Ovary (tissue), 9 donors: ENCODE data around the gene RAX. TPM values are rescaled to one million over a fixed set of nuclear protein-coding genes. Genes with fewer than 3 reads are reported as not detected.

ENCODE experiments used
- DNase-seq, 5 donors: peaks; one replicate each; pipeline ENCODE4 v3.0.0-alpha.2; 2019 to 2020
- H3K27ac ChIP-seq, 2 donors: fragments of 200-600 bp; one replicate each; pipeline versions ENCODE4 v1.5.1 to v1.8.0; 2019 to 2022
- H3K27me3 ChIP-seq: fragments of 200-600 bp; one replicate; pipeline ENCODE4 v1.8.0; 2022
- H3K36me3 ChIP-seq: fragments of 200-600 bp; sonication (generic); one replicate; pipeline ENCODE4 v1.5.1; 2019
- H3K4me1 ChIP-seq: one replicate; pipeline ENCODE4 v1.8.1; 2013; ENCODE audit warnings: mild to moderate bottlenecking, moderate library complexity; ENCODE audit not compliant: insufficient read depth
- H3K4me3 ChIP-seq: fragments of 200-600 bp; sonication (generic); one replicate; pipeline ENCODE4 v1.5.1; 2017
- H3K9me3 ChIP-seq, 2 donors: fragments of 200-600 bp in 1 of 2; sonication (generic) in 1 of 2; one replicate each; pipeline versions ENCODE4 v1.5.1 to v1.8.1; 2013 to 2019; ENCODE audit warnings: mild to moderate bottlenecking in 1 of 2, moderate library complexity in 1 of 2
- EP300 ChIP-seq: sonication (generic); formaldehyde crosslinking; IDR thresholded peaks from one replicate; pipeline ENCODE4 v1.6.1; 2017; ENCODE audit warnings: antibody characterized with exemption
- POLR2A ChIP-seq: fragments of 450-650 bp; IDR thresholded peaks from one replicate; pipeline ENCODE4 v1.6.1; 2017; ENCODE audit warnings: antibody characterized with exemption, mild to moderate bottlenecking, moderate library complexity
- WGBS, 3 donors: extraction: QIAGEN DNeasy Blood & Tissue Kit in 1 of 3; methylation state at CpG; one replicate each; pipeline versions ENCODE4 v1.1.5 to v1.1.7; 2013 to 2017; 5-methylcytosine and 5-hydroxymethylcytosine counted together
- intact Hi-C, 4 donors: fragments of 100-400 bp; cut with DNase I; formaldehyde crosslinking; loops; one replicate each; pipeline versions ENCODE4 v1.11.0 to v1.15.1; 2022 to 2023
- polyA plus RNA-seq, 2 donors: library from polyadenylated mRNA; stranded (reverse); fragments of 200-250 nt in 1 of 2; fragments of 350-450 nt in 1 of 2; fragmentation: Illumina TruSeq in 1 of 2; extraction: RNeasy Lipid Tissue Mini Kit (QIAGEN cat#74804) in 1 of 2; gene quantifications; one replicate each; pipeline ENCODE4 v1.2.3, GENCODE V29; 2013 to 2014
- total RNA-seq, 7 donors: library from RNA; depleted of rRNA in 2 of 7; stranded (reverse); fragments of >200 nt in 2 of 7; fragmentation: NEBNext Ultra II Directional in 3 of 7; extraction: Animal tissue kit (Norgen Biotek cat#: 25700) in 3 of 7; gene quantifications; one replicate each; pipeline versions ENCODE4 v1.1.0 to v1.2.4, GENCODE V29; 2016 to 2023
- TF ChIP-seq, protein P1 (sequence below), 3 donors: fragments of 450-650 bp in 2 of 3; fragments of 200-600 bp in 1 of 3; IDR thresholded peaks; one replicate each; pipeline versions ENCODE4 v1.5.1 to v1.8.0; 2016 to 2022; ENCODE audit warnings: antibody characterized with exemption in 3 of 3, mild to moderate bottlenecking in 1 of 3
- donor health status: DM: no; HTN: no; CAD: no; lungs with moderate emphysema.
- donor health status: DM: no; HTN: no; CAD: no.
- donor health status: Bipolar disorder and iron deficiency.
- donor health status: DM: yes; HTN: yes; CAD: no.
- donor health status: DM: no; HTN: no; CAD: no.
- donor health status: DM: yes; HTN: yes; CAD: no.

Gene RAX
- total and polyA plus RNA-seq, 9 donors: not detected

DNA sequence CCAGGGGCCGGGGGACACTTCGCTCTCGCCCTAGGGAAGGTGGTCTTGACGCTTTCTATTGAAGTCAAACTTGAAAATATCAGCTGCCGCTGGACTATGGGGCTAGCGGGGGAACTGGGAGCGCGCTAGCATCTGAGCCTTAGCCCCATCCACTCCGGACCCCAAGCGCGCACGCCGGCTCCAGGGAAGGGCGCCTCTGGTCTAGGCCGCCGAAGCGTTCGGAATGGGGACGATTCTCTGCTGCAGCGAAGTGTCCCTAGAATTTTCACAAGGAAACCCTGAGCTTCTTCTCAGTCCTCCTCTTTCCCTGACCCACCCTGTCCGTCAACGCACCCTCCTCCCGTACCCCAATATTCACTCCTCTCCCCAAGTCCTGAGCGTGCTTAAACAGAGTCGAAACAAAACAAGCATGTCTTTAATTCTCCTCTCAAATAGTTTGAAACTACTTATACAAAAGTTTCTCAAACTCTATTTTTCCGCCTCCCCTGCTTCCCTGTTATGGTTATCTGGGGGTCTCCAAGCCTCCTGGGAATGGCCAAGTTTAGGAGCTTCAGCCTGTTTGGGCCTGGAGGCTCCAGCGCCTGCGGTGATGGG is 5.0 kb downstream of the RAX start:
- DNase-seq: no peak
- H3K9me3 ChIP-seq: no peaks in the 10 kb centered on the region
- intact Hi-C loops: no loop called here
- 6 to 8% (median 7%) methylated on average over 28 of the region's 28 CpGs for WGBS, 3 donors
- H3K36me3 ChIP-seq: no peaks in the 10 kb centered on the region
- TF ChIP-seq EP300 (no peak), POLR2A (no peak)
- TF ChIP-seq, protein P1, sequence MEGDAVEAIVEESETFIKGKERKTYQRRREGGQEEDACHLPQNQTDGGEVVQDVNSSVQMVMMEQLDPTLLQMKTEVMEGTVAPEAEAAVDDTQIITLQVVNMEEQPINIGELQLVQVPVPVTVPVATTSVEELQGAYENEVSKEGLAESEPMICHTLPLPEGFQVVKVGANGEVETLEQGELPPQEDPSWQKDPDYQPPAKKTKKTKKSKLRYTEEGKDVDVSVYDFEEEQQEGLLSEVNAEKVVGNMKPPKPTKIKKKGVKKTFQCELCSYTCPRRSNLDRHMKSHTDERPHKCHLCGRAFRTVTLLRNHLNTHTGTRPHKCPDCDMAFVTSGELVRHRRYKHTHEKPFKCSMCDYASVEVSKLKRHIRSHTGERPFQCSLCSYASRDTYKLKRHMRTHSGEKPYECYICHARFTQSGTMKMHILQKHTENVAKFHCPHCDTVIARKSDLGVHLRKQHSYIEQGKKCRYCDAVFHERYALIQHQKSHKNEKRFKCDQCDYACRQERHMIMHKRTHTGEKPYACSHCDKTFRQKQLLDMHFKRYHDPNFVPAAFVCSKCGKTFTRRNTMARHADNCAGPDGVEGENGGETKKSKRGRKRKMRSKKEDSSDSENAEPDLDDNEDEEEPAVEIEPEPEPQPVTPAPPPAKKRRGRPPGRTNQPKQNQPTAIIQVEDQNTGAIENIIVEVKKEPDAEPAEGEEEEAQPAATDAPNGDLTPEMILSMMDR (IDR thresholded peaks at IDR 0.05): no peak
- H3K27ac ChIP-seq: no peak overlapping the region
- no peaks in the 10 kb centered on the region for H3K27me3 ChIP-seq
- no peak overlapping the region for H3K4me3 ChIP-seq
- no peaks in the 10 kb centered on the region for H3K4me1 ChIP-seq

DNA sequence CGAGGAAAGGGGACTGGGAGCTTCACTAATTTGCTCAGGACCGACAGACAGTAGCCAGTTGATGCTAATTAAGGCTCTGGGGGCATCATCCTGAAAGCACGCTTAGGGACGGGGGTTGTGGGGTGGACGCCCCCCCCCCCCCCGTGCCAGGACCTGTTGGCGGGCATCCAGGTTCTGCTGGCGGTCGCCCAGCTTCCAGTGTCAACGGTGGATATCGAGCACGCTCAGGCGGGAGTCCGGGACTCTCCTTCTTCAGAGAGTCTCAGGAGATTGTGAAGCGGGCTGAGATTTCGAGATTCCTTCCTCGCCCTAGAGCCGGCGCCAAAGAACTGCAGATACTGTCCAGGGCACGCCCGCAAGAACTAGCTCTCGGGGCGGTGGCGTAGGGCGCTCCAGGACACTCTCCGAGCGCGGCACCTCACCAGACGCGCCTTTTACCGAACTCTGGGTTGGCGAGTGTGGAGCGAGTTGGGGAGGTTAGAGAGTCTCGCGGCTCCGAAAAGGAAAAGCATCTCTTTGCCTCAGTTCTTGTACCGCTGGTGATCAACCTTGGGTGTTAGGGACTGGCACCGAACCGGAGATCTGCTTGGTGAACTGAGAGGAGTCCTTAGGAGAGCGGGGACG is 5.6 kb downstream of the RAX start:
- H3K4me3 ChIP-seq: no peak overlapping the region
- TF ChIP-seq EP300 (no peak), POLR2A (no peak)
- TF ChIP-seq, protein P1 (IDR thresholded peaks at IDR 0.05): no peak
- H3K4me1 ChIP-seq: no peaks in the 10 kb centered on the region

DNA sequence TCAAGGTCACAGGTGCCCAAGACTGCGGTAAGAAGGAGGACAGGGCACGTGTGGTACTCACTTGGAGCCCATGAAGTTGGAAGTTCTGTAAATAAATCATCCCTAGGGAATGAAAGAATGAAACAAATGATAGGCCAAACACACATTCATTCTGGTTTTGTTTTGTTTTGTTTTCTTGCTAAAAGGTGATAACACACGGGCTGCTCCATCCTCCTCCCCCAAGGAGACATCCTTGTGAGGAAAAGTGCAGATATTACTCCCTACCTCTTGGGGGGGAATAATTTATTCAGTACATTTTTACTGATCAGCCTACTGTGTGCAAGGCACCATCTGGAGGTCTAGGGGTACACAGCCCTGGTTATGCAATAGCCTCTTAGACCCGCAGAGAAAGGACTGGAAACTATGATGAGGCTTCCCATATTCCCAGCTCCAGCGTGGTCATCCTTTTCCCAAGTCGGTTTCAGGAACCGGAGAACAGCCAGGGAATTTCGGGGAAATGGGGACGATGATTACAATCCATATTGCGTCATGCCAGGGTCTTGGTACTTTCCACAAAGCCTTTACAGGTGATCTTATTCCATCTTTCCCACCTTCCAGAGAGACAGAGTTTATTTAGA is 6.3 kb downstream of the RAX start:
- Histone ChIP-seq H3K4me3 (no peak overlapping the region), H3K27me3 (no peaks in the 10 kb centered on the region), H3K27ac (no peak overlapping the region), H3K9me3 (no peaks in the 10 kb centered on the region), H3K4me1 (no peaks in the 10 kb centered on the region), H3K36me3 (no peaks in the 10 kb centered on the region)
- 6 to 8% (median 8%) methylated on average over 10 of the region's 10 CpGs for WGBS, 3 donors
- TF ChIP-seq POLR2A: no peak
- intact Hi-C loops: no loop called here
- DNase-seq: no peak

More for the DNA sequence above, 5.6 kb downstream of the RAX start:
- H3K9me3 ChIP-seq: no peaks in the 10 kb centered on the region
- 1 to 3% (median 2%) methylated on average over 39 to 41 of the region's 41 CpGs for WGBS, 3 donors
- intact Hi-C loops: no loop called here
- no peaks in the 10 kb centered on the region for H3K36me3 ChIP-seq
- no peak overlapping the region for H3K27ac ChIP-seq
- H3K27me3 ChIP-seq: no peaks in the 10 kb centered on the region
- DNase-seq: no peak

DNA sequence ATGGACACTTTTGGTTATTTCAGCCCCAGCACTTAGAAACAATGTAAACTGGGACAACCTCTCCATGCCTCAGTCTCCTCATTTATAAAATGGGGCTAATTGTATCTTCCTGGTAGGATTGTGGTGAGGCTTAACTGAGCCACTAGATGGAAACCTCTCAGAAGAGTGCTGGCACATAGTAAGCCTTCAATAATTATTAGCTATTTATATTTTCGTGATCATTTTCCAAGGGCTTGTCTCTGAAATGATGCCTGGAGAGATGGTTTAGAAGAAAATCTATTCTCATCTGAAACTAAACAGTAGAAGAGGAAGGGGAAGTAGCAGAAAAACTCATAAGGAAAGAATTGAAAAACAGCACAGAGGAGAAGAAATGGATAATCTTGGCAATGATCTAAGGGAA is 6.8 kb downstream of the RAX start:
- no peaks in the 10 kb centered on the region for H3K36me3 ChIP-seq
- no peak overlapping the region for H3K27ac ChIP-seq
- no peak overlapping the region for H3K4me3 ChIP-seq
- intact Hi-C loops: no loop called here
- WGBS, 3 donors: 17 to 26% (median 18%) methylated on average over 1 of the region's 1 CpG
- no peak for DNase-seq
- no peaks in the 10 kb centered on the region for H3K4me1 ChIP-seq
- TF ChIP-seq, protein P1 (IDR thresholded peaks at IDR 0.05): no peak
- TF ChIP-seq EP300 (no peak), POLR2A (no peak)
- H3K27me3 ChIP-seq: no peaks in the 10 kb centered on the region
- H3K9me3 ChIP-seq: no peaks in the 10 kb centered on the region

DNA sequence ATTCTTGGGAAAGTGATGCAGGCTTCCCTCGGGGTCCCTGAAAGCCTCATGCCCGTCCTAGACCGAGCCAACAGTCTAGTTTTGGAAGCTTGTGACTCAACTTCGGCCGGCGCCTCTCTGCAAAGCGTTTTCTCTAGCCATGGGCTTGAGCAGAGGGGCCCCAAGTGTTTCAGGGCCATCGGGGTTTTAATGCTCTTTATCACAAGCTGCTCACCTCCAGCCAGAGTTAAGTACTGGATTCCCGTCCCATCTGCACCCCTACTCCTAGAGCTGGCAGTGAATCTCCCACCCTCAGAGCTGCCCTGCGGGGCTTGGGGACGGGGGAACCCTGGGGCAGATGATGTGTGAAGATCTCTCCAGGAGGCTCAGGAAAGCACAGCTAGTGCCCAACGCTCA is 7.3 kb downstream of the RAX start:
- intact Hi-C loops: no loop called here
- Histone ChIP-seq H3K27me3 (no peaks in the 10 kb centered on the region), H3K9me3 (no peaks in the 10 kb centered on the region), H3K4me3 (no peak overlapping the region), H3K4me1 (no peaks in the 10 kb centered on the region), H3K36me3 (no peaks in the 10 kb centered on the region), H3K27ac (no peak overlapping the region)
- WGBS, 3 donors: 7 to 10% (median 9%) methylated on average over 12 of the region's 12 CpGs
- TF ChIP-seq EP300 (no peak), POLR2A (no peak)
- TF ChIP-seq, protein P1 (IDR thresholded peaks at IDR 0.05): no peak
- no peak for DNase-seq
